ENCODE measurements around the gene ATOSA. TPM values are rescaled to one million over a fixed set of nuclear protein-coding genes. Genes with fewer than 3 reads are reported as not detected.

ATOSA gene
- total RNA-seq, 1 experiment from 2014 or later: 5.8 TPM

GRCh38 chr15:52718551-52718950 is 39.4 kb upstream of the ATOSA start:
- Histone ChIP-seq H2BK120ac (ENCODE audit: low read depth, low read length, poor library complexity, severe bottlenecking) (no peak overlapping the region), H2BK15ac (ENCODE audit: low read depth, low read length) (no peak overlapping the region), H3K9me3 (ENCODE audit: control insufficient read depth, low read depth, low read length) (no peaks in the 10 kb centered on the region), H2BK5ac (ENCODE audit: insufficient read length, low read length) (no peak overlapping the region), H2BK12ac (ENCODE audit: insufficient read length, low read depth, low read length) (no peak overlapping the region), H2BK20ac (ENCODE audit: low read depth, low read length, poor library complexity, severe bottlenecking) (no peak overlapping the region), H2AK5ac (ENCODE audit: insufficient read length, low read length) (no peak overlapping the region), H3K9ac (ENCODE audit: extremely low read depth, insufficient read length, low read length) (no peak overlapping the region), H4K8ac (replicated peaks; ENCODE audit: insufficient read length, low read depth, low read length) (no peak overlapping the region), H3K14ac (ENCODE audit: insufficient read depth, low read length) (no peak overlapping the region), H3T11ph (ENCODE audit: low read length) (no peak overlapping the region), H3K79me2 (ENCODE audit: insufficient read depth, low read length) (no peaks in the 10 kb centered on the region), H3K4me2 (ENCODE audit: insufficient read depth, insufficient read length, low read length) (no peak overlapping the region), H4K5ac (ENCODE audit: insufficient read length, low read depth, low read length) (no peak overlapping the region), H3K23ac (ENCODE audit: insufficient read length, low read depth, low read length) (no peak overlapping the region), H4K91ac (ENCODE audit: insufficient read length, low read depth, low read length) (no peak overlapping the region), H3K23me2 (ENCODE audit: insufficient read length, low read depth, low read length, poor library complexity, severe bottlenecking) (no peaks in the 10 kb centered on the region), H2AFZ (ENCODE audit: low read length) (no peak overlapping the region), H4K20me1 (ENCODE audit: control insufficient read depth, insufficient read depth, insufficient read length) (no peaks in the 10 kb centered on the region), H3K4ac (ENCODE audit: low read depth, low read length) (no peak overlapping the region), H3K79me1 (ENCODE audit: insufficient read depth, low read depth, low read length, poor library complexity, severe bottlenecking) (no peaks in the 10 kb centered on the region), H3K27ac (ENCODE audit: insufficient read length, low read depth, low read length) (no peak overlapping the region), H3K18ac (ENCODE audit: insufficient read length, low read depth, low read length) (no peak overlapping the region), H3K56ac (ENCODE audit: insufficient read length, low read depth, low read length) (no peak overlapping the region), H3K4me1 (ENCODE audit: insufficient read depth, low read length) (peaks cover 3% of the 10 kb centered on the region; the same call in 1 of the 2 replicates), H3K27me3 (ENCODE audit: insufficient read depth, low read length) (no peaks in the 10 kb centered on the region)
- DNase-seq: no peak
- Mint-ChIP-seq H3K4me3 (no peak overlapping the region), H3K27me3 (ENCODE audit: low read depth) (no peaks in the 10 kb centered on the region; the same call in 1 of the 2 replicates), H3K27ac (no peak overlapping the region), H3K36me3 (ENCODE audit: insufficient read depth in 1 of 3, low read depth in 3 of 3) (no peaks in the 10 kb centered on the region), H3K4me1 (peaks cover 6 to 12% of the 10 kb centered on the region in 2 experiments; a peak in 3 of 4 replicates), H3K9me3 (no peaks in the 10 kb centered on the region; a peak in 1 of 5 replicates)
- TF ChIP-seq CTCF (conservative IDR thresholded peaks at IDR 0.05): no peak
- WGBS (ENCODE audit: extremely low coverage, insufficient read length, low lambda C conversion rate): no CpG with 5 or more reads among the region's 2 CpGs
